PC-3 (cell line): ENCODE results near the gene TMEM123. TPM values are rescaled to one million over a fixed set of nuclear protein-coding genes. Genes with fewer than 3 reads are reported as not detected.

Source experiments
- ATAC-seq: fragments of 200-7000 bp; cut with Tn5 transposase; 2 replicates; pipeline ENCODE4 v1.9.1; 2020; ENCODE audit warnings: mild to moderate bottlenecking, moderate library complexity
- BruUV-seq: library from RNA; stranded (reverse); fragments of 400-500 nt; replicated peaks from 2 replicates; lab custom pipeline; 2021; lab: Mats Ljungman, UMichigan
- CTCF ChIA-PET: fragments of 300-600 bp; sonication (Branson Sonifier 250); formaldehyde crosslinking; loops from one replicate; lab custom pipeline; 2022; ENCODE audit warnings: antibody characterized with exemption; lab: Charles Lee
- POLR2A ChIA-PET: fragments of 300-600 bp; sonication (Branson Sonifier 250); formaldehyde crosslinking; loops from one replicate; lab custom pipeline; 2022; ENCODE audit warnings: antibody characterized with exemption; ENCODE audit not compliant: unreplicated experiment; lab: Charles Lee
- DNase-seq: peaks from one replicate; pipeline ENCODE4 v3.0.0-alpha.2; 2015
- H2AFZ ChIP-seq: fragments of 300-600 bp; sonication (generic); 2 replicates; pipeline ENCODE4 v1.6.0; 2016; ENCODE audit warnings: antibody characterized with exemption, low read length
- H3F3A ChIP-seq: fragments of 300-600 bp; sonication (generic); one replicate; pipeline ENCODE4 v1.6.0; 2017; ENCODE audit warnings: antibody characterized with exemption, low read length, control low read depth, mild to moderate bottlenecking; ENCODE audit not compliant: unreplicated experiment
- H3K27ac ChIP-seq: fragments of 300-600 bp; sonication (generic); 2 replicates; pipeline ENCODE4 v1.5.1; 2016; ENCODE audit warnings: mild to moderate bottlenecking, low read length
- H3K27me3 ChIP-seq: fragments of 300-600 bp; sonication (generic); 2 replicates; pipeline ENCODE4 v1.6.1; 2016; ENCODE audit warnings: low read length, mixed read lengths
- H3K36me3 ChIP-seq: fragments of 300-600 bp; sonication (generic); 2 replicates; pipeline ENCODE4 v1.6.1; 2016; ENCODE audit warnings: low read depth, mixed run types, low read length, mixed read lengths
- H3K4me1 ChIP-seq: fragments of 300-600 bp; sonication (generic); 2 replicates; pipeline ENCODE4 v1.5.1; 2016; ENCODE audit warnings: low read length; ENCODE audit not compliant: insufficient read depth
- H3K4me2 ChIP-seq: fragments of 300-600 bp; sonication (generic); 2 replicates; pipeline ENCODE4 v1.6.0; 2016; ENCODE audit warnings: low read length
- H3K4me3 ChIP-seq: fragments of 300-600 bp; sonication (generic); 2 replicates; pipeline ENCODE4 v1.5.1; 2016; ENCODE audit warnings: mild to moderate bottlenecking, low read length, mixed read lengths
- H3K79me2 ChIP-seq: fragments of 300-600 bp; sonication (generic); 2 replicates; pipeline ENCODE4 v1.6.1; 2017; ENCODE audit warnings: low read length, mixed read lengths
- H3K9ac ChIP-seq: fragments of 300-600 bp; sonication (generic); 2 replicates; pipeline ENCODE4 v1.6.0; 2016; ENCODE audit warnings: mild to moderate bottlenecking, low read length
- H3K9me2 ChIP-seq: fragments of 300-600 bp; sonication (generic); replicated peaks from 2 replicates; pipeline ENCODE4 v1.6.1; 2016; ENCODE audit warnings: mixed run types, low read length, mixed read lengths
- H3K9me3 ChIP-seq: fragments of 300-600 bp; sonication (generic); 2 replicates; pipeline ENCODE4 v1.6.1; 2016; ENCODE audit warnings: low read length, mixed read lengths
- H4K20me1 ChIP-seq: fragments of 300-600 bp; sonication (generic); 2 replicates; pipeline ENCODE4 v1.6.1; 2016; ENCODE audit warnings: low read length, mixed read lengths
- EZH2 ChIP-seq: fragments of 300-600 bp; sonication (generic); IDR thresholded peaks from one replicate; pipeline ENCODE4 v1.6.1; 2017; ENCODE audit warnings: antibody characterized with exemption, mild to moderate bottlenecking, low read length; ENCODE audit not compliant: unreplicated experiment
- EZH2phosphoT487 ChIP-seq: fragments of 300-600 bp; sonication (generic); IDR thresholded peaks from 2 replicates; pipeline ENCODE4 v1.6.1; 2018; ENCODE audit warnings: mild to moderate bottlenecking, antibody characterized with exemption, low read length, borderline replicate concordance
- intact Hi-C: fragments of 100-400 bp; cut with micrococcal nuclease; formaldehyde crosslinking; loops from 2 replicates; pipeline ENCODE4 v1.9.0; 2023
- total RNA-seq: library from RNA; depleted of rRNA; stranded (reverse); fragments of >200 nt; gene quantifications from 2 replicates; pipeline ENCODE4 v1.2.3, GENCODE V29; 2014
- TF ChIP-seq, protein P1 (sequence below): fragments of 300-600 bp; sonication (generic); conservative IDR thresholded peaks from 2 replicates; pipeline ENCODE4 v1.5.1; 2017; ENCODE audit warnings: antibody characterized with exemption, low read depth, mild to moderate bottlenecking, low read length

Gene TMEM123
- total RNA-seq, 1 experiment from 2014 or later: 163 TPM

DNA sequence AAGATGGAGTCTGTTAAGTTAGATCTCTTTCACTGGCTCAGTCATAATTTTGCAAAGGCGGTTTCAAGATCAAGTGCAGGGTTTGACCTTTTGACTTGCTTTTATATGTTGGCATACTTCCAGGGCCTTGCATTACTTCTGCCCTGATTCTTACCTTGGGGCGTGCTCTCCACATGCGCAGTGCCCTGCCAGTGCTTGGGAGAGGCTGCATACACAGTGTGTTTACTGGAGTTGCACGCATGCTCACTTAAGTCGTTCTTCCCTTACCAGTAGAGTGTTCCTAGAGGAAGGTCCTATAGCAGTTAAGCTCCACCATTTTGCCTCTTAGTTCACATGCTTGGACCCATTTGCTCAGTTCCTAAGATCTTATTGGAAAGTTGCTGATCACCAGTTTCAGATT is 21.0 kb upstream of the TMEM123 start:
- Histone ChIP-seq H3K4me2 (no peak overlapping the region), H4K20me1 (no peaks in the 10 kb centered on the region), H2AFZ (no peak overlapping the region), H3K4me3 (no peak overlapping the region), H3K9me2 (no peaks in the 10 kb centered on the region), H3K9ac (no peak overlapping the region), H3K27ac (no peak overlapping the region), H3K27me3 (no peaks in the 10 kb centered on the region), H3K4me1 (peaks cover 41% of the 10 kb centered on the region), H3F3A (peaks cover 15% of the 10 kb centered on the region), H3K36me3 (no peaks in the 10 kb centered on the region), H3K79me2 (no peaks in the 10 kb centered on the region), H3K9me3 (no peaks in the 10 kb centered on the region)
- no peak for DNase-seq
- ChIA-PET CTCF (no interaction called here), POLR2A (no interaction called here)
- intact Hi-C loops: no loop called here
- no peak for TF ChIP-seq EZH2
- TF ChIP-seq EZH2phosphoT487: no peak
- TF ChIP-seq, protein P1, sequence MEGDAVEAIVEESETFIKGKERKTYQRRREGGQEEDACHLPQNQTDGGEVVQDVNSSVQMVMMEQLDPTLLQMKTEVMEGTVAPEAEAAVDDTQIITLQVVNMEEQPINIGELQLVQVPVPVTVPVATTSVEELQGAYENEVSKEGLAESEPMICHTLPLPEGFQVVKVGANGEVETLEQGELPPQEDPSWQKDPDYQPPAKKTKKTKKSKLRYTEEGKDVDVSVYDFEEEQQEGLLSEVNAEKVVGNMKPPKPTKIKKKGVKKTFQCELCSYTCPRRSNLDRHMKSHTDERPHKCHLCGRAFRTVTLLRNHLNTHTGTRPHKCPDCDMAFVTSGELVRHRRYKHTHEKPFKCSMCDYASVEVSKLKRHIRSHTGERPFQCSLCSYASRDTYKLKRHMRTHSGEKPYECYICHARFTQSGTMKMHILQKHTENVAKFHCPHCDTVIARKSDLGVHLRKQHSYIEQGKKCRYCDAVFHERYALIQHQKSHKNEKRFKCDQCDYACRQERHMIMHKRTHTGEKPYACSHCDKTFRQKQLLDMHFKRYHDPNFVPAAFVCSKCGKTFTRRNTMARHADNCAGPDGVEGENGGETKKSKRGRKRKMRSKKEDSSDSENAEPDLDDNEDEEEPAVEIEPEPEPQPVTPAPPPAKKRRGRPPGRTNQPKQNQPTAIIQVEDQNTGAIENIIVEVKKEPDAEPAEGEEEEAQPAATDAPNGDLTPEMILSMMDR: no peak
- ATAC-seq: no peak
- BruUV-seq: no TSS peak

DNA sequence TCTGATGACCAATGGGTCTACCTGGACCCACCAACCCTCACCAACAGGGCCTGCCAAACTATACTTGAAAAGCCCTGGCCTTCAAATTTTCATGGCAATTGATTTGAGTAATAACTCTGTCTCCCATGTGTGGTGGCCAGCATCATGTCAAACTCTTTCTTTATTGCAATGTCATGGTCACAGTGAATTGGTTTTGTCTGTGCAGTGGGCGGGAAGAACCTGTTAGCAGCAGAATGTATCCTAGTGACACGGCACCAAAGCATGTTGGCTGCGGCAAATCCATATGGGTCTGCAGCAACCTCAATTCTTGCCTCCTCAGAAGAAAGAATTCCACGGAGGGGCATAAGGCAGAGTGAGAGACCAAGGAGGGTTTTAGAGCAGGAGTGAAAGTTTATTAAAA is 19.6 kb upstream of the TMEM123 start:
- Histone ChIP-seq H3K4me1 (peaks cover 49% of the 10 kb centered on the region), H3K4me2 (no peak overlapping the region), H2AFZ (no peak overlapping the region), H3K9ac (no peak overlapping the region), H3K36me3 (no peaks in the 10 kb centered on the region), H4K20me1 (no peaks in the 10 kb centered on the region), H3K79me2 (no peaks in the 10 kb centered on the region), H3K9me3 (no peaks in the 10 kb centered on the region), H3F3A (peaks cover 16% of the 10 kb centered on the region), H3K4me3 (no peak overlapping the region), H3K9me2 (no peaks in the 10 kb centered on the region), H3K27me3 (no peaks in the 10 kb centered on the region), H3K27ac (no peak overlapping the region)
- no TSS peak for BruUV-seq
- ChIA-PET POLR2A (no interaction called here), CTCF (no interaction called here)
- DNase-seq: no peak
- TF ChIP-seq EZH2: no peak
- no peak for TF ChIP-seq EZH2phosphoT487
- TF ChIP-seq, protein P1: no peak
- intact Hi-C loops: no loop called here
- no peak for ATAC-seq

DNA sequence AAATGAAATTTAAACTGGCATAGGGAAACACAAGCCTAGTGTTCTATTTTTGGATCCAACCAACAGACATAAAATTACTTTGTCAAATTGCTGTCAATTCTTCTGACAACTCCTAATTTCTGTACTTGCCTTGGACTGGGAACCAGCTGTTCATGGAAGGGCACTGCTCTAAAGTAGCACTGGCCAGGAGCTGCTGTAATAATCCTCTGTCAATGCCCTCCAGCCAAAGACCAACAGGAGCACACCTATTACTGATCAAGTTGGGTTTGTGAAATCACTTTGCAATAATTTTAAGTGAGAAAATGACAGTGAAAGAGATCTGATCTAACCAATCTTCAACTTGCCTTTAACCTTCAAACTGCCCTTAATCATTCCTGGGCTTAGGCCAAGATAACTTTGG is 18.9 kb upstream of the TMEM123 start:
- H4K20me1 ChIP-seq: no peaks in the 10 kb centered on the region
- H3K9ac ChIP-seq: no peak overlapping the region
- H3K36me3 ChIP-seq: no peaks in the 10 kb centered on the region
- H3K27ac ChIP-seq: no peak overlapping the region
- no peak overlapping the region for H2AFZ ChIP-seq
- peaks cover 16% of the 10 kb centered on the region for H3F3A ChIP-seq
- H3K4me1 ChIP-seq: peaks cover 49% of the 10 kb centered on the region
- CTCF ChIA-PET: no interaction called here
- no peak overlapping the region for H3K4me3 ChIP-seq
- no TSS peak for BruUV-seq
- intact Hi-C loops: no loop called here
- TF ChIP-seq EZH2: no peak
- no peak for TF ChIP-seq EZH2phosphoT487
- TF ChIP-seq, protein P1: no peak
- H3K79me2 ChIP-seq: no peaks in the 10 kb centered on the region
- no peaks in the 10 kb centered on the region for H3K27me3 ChIP-seq
- ATAC-seq (no peak), DNase-seq (no peak)
- H3K9me3 ChIP-seq: no peaks in the 10 kb centered on the region
- H3K4me2 ChIP-seq: no peak overlapping the region
- POLR2A ChIA-PET: no interaction called here
- no peaks in the 10 kb centered on the region for H3K9me2 ChIP-seq
